Measurements from ENCODE around the gene MUC6.

- TF ChIP-seq, protein P1, sequence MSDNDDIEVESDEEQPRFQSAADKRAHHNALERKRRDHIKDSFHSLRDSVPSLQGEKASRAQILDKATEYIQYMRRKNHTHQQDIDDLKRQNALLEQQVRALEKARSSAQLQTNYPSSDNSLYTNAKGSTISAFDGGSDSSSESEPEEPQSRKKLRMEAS (IDR thresholded peaks at IDR 0.05), result no peak
- TF ChIP-seq YY1 (IDR thresholded peaks at IDR 0.05; ENCODE audit: low read depth) (no peak), EP300 (IDR thresholded peaks at IDR 0.05; ENCODE audit: borderline replicate concordance) (no peak), TAF1 (IDR thresholded peaks at IDR 0.05; ENCODE audit: low read depth) (no peak), RAD21 (IDR thresholded peaks at IDR 0.05; ENCODE audit: low read depth) (no peak), TEAD4 (IDR thresholded peaks at IDR 0.05) (no peak), EGR1 (IDR thresholded peaks at IDR 0.05) (no peak), NFIC (IDR thresholded peaks at IDR 0.05) (no peak), CREB1 (IDR thresholded peaks at IDR 0.05; ENCODE audit: low read depth) (no peak), TCF12 (IDR thresholded peaks at IDR 0.05; ENCODE audit: low read depth) (no peak), CEBPB (IDR thresholded peaks at IDR 0.05) (no peak)
- TF ChIP-seq, protein P2, sequence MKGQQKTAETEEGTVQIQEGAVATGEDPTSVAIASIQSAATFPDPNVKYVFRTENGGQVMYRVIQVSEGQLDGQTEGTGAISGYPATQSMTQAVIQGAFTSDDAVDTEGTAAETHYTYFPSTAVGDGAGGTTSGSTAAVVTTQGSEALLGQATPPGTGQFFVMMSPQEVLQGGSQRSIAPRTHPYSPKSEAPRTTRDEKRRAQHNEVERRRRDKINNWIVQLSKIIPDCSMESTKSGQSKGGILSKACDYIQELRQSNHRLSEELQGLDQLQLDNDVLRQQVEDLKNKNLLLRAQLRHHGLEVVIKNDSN (IDR thresholded peaks at IDR 0.05), result no peak
- TF ChIP-seq, protein P3, sequence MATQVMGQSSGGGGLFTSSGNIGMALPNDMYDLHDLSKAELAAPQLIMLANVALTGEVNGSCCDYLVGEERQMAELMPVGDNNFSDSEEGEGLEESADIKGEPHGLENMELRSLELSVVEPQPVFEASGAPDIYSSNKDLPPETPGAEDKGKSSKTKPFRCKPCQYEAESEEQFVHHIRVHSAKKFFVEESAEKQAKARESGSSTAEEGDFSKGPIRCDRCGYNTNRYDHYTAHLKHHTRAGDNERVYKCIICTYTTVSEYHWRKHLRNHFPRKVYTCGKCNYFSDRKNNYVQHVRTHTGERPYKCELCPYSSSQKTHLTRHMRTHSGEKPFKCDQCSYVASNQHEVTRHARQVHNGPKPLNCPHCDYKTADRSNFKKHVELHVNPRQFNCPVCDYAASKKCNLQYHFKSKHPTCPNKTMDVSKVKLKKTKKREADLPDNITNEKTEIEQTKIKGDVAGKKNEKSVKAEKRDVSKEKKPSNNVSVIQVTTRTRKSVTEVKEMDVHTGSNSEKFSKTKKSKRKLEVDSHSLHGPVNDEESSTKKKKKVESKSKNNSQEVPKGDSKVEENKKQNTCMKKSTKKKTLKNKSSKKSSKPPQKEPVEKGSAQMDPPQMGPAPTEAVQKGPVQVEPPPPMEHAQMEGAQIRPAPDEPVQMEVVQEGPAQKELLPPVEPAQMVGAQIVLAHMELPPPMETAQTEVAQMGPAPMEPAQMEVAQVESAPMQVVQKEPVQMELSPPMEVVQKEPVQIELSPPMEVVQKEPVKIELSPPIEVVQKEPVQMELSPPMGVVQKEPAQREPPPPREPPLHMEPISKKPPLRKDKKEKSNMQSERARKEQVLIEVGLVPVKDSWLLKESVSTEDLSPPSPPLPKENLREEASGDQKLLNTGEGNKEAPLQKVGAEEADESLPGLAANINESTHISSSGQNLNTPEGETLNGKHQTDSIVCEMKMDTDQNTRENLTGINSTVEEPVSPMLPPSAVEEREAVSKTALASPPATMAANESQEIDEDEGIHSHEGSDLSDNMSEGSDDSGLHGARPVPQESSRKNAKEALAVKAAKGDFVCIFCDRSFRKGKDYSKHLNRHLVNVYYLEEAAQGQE (IDR thresholded peaks at IDR 0.05; ENCODE audit: low read depth), result no peak
These were observed 44.7 kb downstream of the MUC6 start for GRCh38 chr11:991711-992307.

All from Ishikawa (cell line).